Lower lobe of right lung (tissue), 2 donors: ENCODE results near the gene TSPEAR. TPM values are rescaled to one million over a fixed set of nuclear protein-coding genes. Genes with fewer than 3 reads are reported as not detected.

Experiments used
- ATAC-seq, 2 donors: fragments of 200-7000 bp; cut with Tn5 transposase; one replicate each; pipeline ENCODE4 v1.9.1; 2020 to 2022; ENCODE audit warnings: mild to moderate bottlenecking in 2 of 2, moderate library complexity in 2 of 2
- DNase-seq: peaks from one replicate; pipeline ENCODE4 v3.0.0-alpha.2; 2020
- H3K27ac ChIP-seq: fragments of 200-600 bp; one replicate; pipeline ENCODE4 v1.8.0; 2022
- H3K27me3 ChIP-seq: fragments of 200-600 bp; one replicate; pipeline ENCODE4 v1.8.0; 2022; ENCODE audit warnings: low read depth
- H3K36me3 ChIP-seq: fragments of 200-600 bp; one replicate; pipeline ENCODE4 v1.8.0; 2022; ENCODE audit warnings: mild to moderate bottlenecking
- H3K4me1 ChIP-seq: fragments of 200-600 bp; one replicate; pipeline ENCODE4 v1.8.0; 2022
- H3K4me3 ChIP-seq: fragments of 200-600 bp; one replicate; pipeline ENCODE4 v1.8.0; 2022; ENCODE audit warnings: mild to moderate bottlenecking
- H3K9me3 ChIP-seq: fragments of 200-600 bp; one replicate; pipeline ENCODE4 v1.8.0; 2022
- intact Hi-C: fragments of 100-400 bp; cut with DNase I; formaldehyde crosslinking; loops from one replicate; pipeline ENCODE4 v1.11.0; 2022
- total RNA-seq: library from RNA; stranded (reverse); fragmentation: NEBNext Ultra II Directional; extraction: Animal tissue kit (Norgen Biotek cat#: 25700); gene quantifications from one replicate; pipeline ENCODE4 v1.2.1, GENCODE V29; 2021
- TF ChIP-seq, protein P1 (sequence below): fragments of 200-600 bp; IDR thresholded peaks from one replicate; pipeline ENCODE4 v1.8.0; 2022; ENCODE audit warnings: antibody characterized with exemption, mild to moderate bottlenecking
- donor health status: DM: no; HTN: yes; CAD: no; lungs with severe emphysema.

The TSPEAR gene
- total RNA-seq, 1 donor from 2014 or later = 0.27 TPM

DNA sequence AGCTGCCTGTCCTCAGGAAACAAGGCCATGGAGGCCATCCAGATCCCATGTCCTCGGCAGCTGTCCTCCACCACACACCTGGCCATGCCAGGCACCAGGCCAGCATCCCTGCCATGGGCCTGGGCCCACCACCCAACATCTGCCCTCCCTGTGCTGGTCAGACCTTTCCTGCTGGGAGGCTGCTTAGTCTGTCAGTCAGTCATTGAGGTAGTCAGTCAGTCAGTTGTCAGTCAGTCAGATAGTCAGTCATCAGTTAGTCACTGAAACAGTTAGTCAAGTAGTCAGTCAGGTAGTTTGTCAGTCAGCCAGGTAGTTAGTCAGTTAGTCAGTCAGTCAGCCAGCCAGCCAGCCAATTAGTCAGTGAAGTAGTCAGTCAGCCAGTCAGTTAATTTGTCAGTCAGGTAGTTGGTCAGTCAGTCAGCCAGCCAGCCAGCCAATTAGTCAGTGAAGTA lies 188.6 kb downstream of the TSPEAR start:
- peaks cover 8% of the 10 kb centered on the region for H3K27me3 ChIP-seq
- DNase-seq = no peak
- TF ChIP-seq, protein P1, sequence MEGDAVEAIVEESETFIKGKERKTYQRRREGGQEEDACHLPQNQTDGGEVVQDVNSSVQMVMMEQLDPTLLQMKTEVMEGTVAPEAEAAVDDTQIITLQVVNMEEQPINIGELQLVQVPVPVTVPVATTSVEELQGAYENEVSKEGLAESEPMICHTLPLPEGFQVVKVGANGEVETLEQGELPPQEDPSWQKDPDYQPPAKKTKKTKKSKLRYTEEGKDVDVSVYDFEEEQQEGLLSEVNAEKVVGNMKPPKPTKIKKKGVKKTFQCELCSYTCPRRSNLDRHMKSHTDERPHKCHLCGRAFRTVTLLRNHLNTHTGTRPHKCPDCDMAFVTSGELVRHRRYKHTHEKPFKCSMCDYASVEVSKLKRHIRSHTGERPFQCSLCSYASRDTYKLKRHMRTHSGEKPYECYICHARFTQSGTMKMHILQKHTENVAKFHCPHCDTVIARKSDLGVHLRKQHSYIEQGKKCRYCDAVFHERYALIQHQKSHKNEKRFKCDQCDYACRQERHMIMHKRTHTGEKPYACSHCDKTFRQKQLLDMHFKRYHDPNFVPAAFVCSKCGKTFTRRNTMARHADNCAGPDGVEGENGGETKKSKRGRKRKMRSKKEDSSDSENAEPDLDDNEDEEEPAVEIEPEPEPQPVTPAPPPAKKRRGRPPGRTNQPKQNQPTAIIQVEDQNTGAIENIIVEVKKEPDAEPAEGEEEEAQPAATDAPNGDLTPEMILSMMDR = no peak
- no peaks in the 10 kb centered on the region for H3K4me1 ChIP-seq
- no peaks in the 10 kb centered on the region for H3K9me3 ChIP-seq
- intact Hi-C loops = no loop called here
- ATAC-seq = no peak
- H3K36me3 ChIP-seq = no peaks in the 10 kb centered on the region
- no peak overlapping the region for H3K27ac ChIP-seq
- no peak overlapping the region for H3K4me3 ChIP-seq

DNA sequence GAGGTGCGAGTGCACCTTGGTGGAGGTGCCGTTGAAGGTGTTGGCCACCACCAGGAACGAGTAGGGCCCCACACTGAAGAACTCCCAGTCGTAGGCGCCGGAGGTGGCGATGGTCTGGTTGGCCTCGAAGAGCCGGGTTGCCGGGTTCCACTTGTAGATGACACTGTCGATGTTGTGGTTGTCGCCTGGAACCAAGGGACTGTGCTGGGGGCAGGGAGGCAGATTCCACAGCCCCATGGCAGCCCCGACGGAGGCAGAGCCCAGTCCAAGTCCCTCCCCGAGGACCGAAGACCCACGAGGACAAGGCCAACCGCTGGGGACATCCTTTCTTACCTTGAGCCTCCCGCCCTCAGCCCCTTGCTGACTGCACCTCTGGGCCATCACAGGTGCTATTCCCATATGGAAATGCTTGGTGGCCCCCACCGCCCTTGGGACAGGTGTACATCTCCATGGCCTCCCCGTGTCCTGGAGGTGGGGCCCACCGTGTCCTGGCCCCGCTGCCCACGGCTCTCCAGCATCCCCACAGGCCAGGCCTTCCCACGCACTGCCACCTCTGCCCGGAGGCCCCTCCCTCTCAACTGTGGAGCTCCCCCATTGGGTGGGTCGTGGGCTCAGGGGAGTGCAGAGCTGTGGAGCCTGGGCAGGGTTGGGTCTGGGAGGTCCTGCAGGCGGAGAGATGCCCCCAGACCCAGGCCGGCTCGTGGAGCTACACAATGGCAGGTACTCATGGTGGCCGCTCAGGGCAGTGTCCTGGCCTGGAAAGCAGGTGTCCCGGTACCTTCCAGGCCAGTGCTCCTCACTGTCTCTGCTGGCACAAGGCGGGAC lies 189.2 kb downstream of the TSPEAR start:
- ATAC-seq (peak in 1 of 2 donors; percentile 15), DNase-seq (peak; percentile 43)
- peaks cover 8% of the 10 kb centered on the region for H3K27me3 ChIP-seq
- TF ChIP-seq, protein P1 = no peak
- no peak overlapping the region for H3K4me3 ChIP-seq
- no peaks in the 10 kb centered on the region for H3K36me3 ChIP-seq
- no peaks in the 10 kb centered on the region for H3K4me1 ChIP-seq
- intact Hi-C loops = no loop called here
- H3K9me3 ChIP-seq = no peaks in the 10 kb centered on the region
- no peak overlapping the region for H3K27ac ChIP-seq

DNA sequence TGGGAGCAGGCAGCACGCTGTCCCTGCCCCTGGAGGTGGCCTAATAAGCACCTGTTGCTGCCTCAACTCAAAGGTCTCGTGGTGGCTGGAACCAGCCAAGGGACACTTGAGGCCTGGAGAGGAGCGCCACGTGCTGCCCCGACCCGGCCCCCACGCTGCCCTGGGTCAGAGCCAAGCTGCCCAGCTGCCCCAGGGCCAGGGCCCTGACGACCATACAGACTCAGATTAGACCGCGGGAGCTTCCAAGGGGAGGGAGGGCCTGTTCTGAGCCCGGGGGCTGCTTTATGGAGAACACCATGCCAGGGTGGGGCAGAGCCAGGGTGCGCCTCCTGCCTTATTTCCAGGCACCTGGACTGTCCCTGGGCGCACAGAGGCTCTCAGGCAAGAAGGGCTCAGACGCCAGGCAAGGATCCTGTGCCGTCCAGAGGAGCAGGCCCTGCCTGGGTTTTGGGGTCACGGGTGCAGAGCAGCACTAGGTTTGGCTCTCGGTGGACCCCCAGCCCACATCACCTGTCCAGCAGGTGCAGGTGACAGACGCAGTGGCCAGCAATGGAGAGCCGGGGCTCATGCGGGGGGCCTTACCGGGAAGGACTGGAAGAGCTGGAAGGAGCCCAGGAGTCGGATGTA lies 190.0 kb downstream of the TSPEAR start:
- intact Hi-C loops = no loop called here
- H3K9me3 ChIP-seq = no peaks in the 10 kb centered on the region
- TF ChIP-seq, protein P1 = no peak
- no peaks in the 10 kb centered on the region for H3K36me3 ChIP-seq
- H3K27me3 ChIP-seq = peaks cover 8% of the 10 kb centered on the region
- H3K27ac ChIP-seq = no peak overlapping the region
- DNase-seq = peak; percentile 44
- H3K4me1 ChIP-seq = no peaks in the 10 kb centered on the region
- H3K4me3 ChIP-seq = no peak overlapping the region
- ATAC-seq = peak; percentile 6 to 13

DNA sequence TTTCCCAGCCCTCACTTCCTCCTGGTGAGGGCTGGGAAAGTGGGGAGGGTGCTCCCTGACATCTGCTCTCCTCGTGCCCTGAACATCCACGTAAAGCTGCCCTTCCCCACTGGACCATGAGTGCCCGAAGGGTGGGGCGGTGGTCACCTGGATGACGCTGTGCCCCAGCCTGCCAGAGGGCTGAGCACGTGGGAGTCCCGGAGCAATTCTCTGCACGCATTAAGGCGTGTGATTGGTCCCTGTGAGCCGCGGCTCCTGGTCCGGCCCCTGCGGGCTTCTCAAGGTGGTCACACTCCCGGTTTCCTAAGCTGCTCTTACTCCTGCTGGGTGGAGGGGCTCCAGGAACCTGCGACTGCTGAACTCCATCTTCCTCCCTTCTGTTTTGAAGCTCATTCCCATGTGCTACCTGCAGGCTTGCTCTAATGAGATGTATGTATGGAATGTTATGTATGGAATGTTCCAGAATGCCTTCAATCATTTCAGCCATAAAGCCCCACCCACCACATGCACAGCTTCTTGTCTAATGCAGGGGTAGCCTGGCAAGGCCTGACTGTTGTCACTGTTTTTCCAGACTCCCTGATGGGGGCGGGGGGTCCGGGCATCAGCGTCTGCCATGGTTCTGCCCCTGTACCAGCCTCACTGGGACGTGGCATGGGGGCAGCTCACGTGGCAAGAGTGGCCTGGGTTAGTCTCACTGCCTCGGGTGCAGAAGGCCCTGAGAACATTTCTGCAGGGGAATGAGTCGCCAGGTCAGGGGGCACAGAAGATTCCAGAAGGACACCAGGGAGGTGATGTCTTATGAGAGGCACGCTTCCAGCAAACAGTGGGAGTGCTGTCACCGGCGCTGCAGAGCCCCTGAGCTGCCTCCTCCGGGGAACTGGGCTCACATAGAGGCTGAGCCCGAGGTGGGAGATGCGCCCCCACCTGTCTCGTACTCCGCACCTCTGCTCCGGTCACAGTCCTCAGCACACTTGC lies 190.8 kb downstream of the TSPEAR start:
- Histone ChIP-seq H3K4me1 (no peaks in the 10 kb centered on the region), H3K27me3 (peaks cover 8% of the 10 kb centered on the region), H3K27ac (no peak overlapping the region), H3K9me3 (no peaks in the 10 kb centered on the region), H3K36me3 (no peaks in the 10 kb centered on the region), H3K4me3 (no peak overlapping the region)
- TF ChIP-seq, protein P1 = no peak
- ATAC-seq (peak in 1 of 2 donors; percentile 9), DNase-seq (peak; percentile 37)
- intact Hi-C loops = no loop called here
